AG10803 (cell line): ENCODE data around the gene CCND3.
A peak's percentile ranks its signal among the peaks of the same experiment; 100 is the strongest.

Experiments used
- DNase-seq: peaks from one replicate; pipeline ENCODE4 v3.0.0; 2010; ENCODE audit warnings: low read depth
- H3K4me3 ChIP-seq: 2 replicates; pipeline ENCODE4 v1.5.1; 2011; ENCODE audit warnings: mild to moderate bottlenecking, low read length, control low read depth
- CTCF ChIP-seq: conservative IDR thresholded peaks from 2 replicates; pipeline ENCODE4 v1.5.1; 2011; ENCODE audit warnings: mild to moderate bottlenecking, low read length, control low read depth, inconsistent platforms

Gene CCND3

DNA sequence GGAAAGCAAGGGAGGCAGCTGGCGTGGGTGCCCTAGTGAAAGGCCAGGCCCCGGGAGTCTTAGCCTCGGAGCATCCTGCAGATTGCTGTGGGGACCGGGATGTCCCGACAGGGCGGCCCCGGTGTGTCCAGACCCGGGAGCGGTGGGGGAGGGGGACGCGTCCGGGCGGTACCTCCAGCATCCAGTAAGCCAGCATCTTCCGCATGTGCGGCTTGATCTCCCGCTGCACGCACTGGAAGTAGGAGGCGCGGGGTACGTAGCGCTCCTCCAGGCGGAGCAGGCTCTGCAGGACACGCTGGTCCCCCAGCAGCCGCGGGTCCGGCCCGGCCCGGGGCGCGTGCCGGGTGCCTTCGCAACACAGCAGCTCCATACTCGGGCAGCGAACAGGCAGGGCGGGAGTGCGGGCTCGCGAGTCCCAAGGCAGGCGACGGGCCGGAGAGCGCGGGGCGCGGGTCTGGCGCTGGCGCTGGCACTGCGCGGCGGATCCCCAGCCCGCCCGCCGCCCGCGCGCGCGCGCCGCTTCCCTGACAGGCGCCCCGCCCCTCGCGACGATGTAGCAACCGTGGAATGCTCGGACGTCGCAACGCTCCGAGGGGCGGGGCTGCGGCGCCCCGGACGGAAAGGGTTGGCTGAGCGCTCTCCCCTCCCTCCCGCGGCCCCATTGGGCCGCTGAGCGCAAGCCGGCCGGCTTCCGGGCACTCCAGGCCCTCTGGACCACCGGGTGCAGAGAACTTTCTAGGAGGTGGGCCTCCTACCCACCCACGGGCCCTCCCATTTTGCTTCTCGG lies at the start of gene CCND3:
CCND3 (minus strand) TSS at position 529 of the 787 bp plus-strand sequence; CDS start at position 370, 159 bp downstream.
- DNase-seq, result peak; percentile 87
- 0 out of 2 replicates have a peak, but pooled peaks have one; percentile 3 for TF ChIP-seq CTCF
- peak within 1 kb of the TSS; percentile 97 for H3K4me3 ChIP-seq

- no peak for DNase-seq
- no peak for TF ChIP-seq CTCF
- H3K4me3 ChIP-seq, result no peak overlapping the region
Measured at GRCh38 chr6:41986339-41986738, 44.7 kb upstream of the CCND3 start.

- no peak for DNase-seq
- TF ChIP-seq CTCF, result no peak
- no peak overlapping the region for H3K4me3 ChIP-seq
Measured at GRCh38 chr6:41984623-41985022, 43.0 kb upstream of the CCND3 start.

GRCh38 chr6:41976794-41977484 lies 35.3 kb upstream of the CCND3 start:
- TF ChIP-seq CTCF, result no peak
- no peak overlapping the region for H3K4me3 ChIP-seq
- DNase-seq, result peak; percentile 22

DNA sequence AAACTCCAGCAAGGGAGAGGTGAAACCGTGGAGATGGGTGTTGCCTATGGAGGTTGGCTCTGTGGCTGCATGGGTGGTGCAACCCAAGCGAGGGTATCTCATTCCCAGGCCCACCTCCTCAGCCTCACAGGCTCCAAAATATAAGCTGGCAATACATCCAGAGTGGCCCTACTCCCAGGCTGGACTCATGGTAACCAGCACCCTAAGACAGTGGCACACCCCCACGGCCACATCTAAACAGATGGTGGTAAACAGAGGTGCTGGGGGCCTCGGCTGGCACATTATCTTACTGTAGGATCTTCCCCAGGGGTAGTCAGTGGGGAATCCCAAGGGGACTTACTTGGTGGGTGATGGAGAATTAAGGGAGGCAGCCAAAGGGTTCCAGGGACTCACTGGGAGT lies 33.7 kb upstream of the CCND3 start:
- no peak for TF ChIP-seq CTCF
- no peak overlapping the region for H3K4me3 ChIP-seq
- no peak for DNase-seq

GRCh38 chr6:41974281-41974825 lies 32.7 kb upstream of the CCND3 start:
- no peak for TF ChIP-seq CTCF
- no peak overlapping the region for H3K4me3 ChIP-seq
- no peak for DNase-seq
